Measurements from ENCODE around the gene BLM.
A peak's percentile ranks its signal among the peaks of the same experiment; 100 is the strongest.
"Not testable (repeated sequence)": the region's sequence is repeated elsewhere in the genome, so short reads cannot be mapped to it uniquely, and the experiment has no call there.

BLM gene

GRCh38 chr15:90716976-90717821 lies at the start of gene BLM:
BLM (plus strand) TSS chr15:90717346; CDS start chr15:90747393, 30,047 bp downstream.
- peak; percentile 98 for DNase-seq

- DNase-seq: not testable (repeated sequence)
These were observed 49.3 kb upstream of the BLM start for GRCh38 chr15:90667755-90668345.

- DNase-seq: not testable (repeated sequence)
These were observed 46.5 kb upstream of the BLM start for GRCh38 chr15:90670631-90671030.

- no peak for DNase-seq
These were observed 45.9 kb upstream of the BLM start for GRCh38 chr15:90671216-90671615.

- DNase-seq: not testable (repeated sequence)
These were observed 43.8 kb upstream of the BLM start for GRCh38 chr15:90673357-90673756.

GRCh38 chr15:90674476-90674875 lies 42.7 kb upstream of the BLM start:
- no peak for DNase-seq

GRCh38 chr15:90675464-90675863 lies 41.7 kb upstream of the BLM start:
- no peak for DNase-seq

- DNase-seq: peak; percentile 31
These were observed 39.0 kb upstream of the BLM start for GRCh38 chr15:90677807-90678790.

GRCh38 chr15:90679959-90680358 lies 37.2 kb upstream of the BLM start:
- no peak for DNase-seq

- DNase-seq: peak; percentile 13
These were observed 36.7 kb upstream of the BLM start for GRCh38 chr15:90680371-90680935.

- no peak for DNase-seq
These were observed 36.1 kb upstream of the BLM start for GRCh38 chr15:90681056-90681455.

GRCh38 chr15:90681480-90681879 lies 35.7 kb upstream of the BLM start:
- peak; percentile 33 for DNase-seq

- DNase-seq: no peak
These were observed 33.8 kb upstream of the BLM start for GRCh38 chr15:90683371-90683770.

- DNase-seq: no peak
These were observed 33.3 kb upstream of the BLM start for GRCh38 chr15:90683876-90684275.

- no peak for DNase-seq
These were observed 32.9 kb upstream of the BLM start for GRCh38 chr15:90684281-90684680.

- DNase-seq: peak; percentile 73
These were observed 31.3 kb upstream of the BLM start for GRCh38 chr15:90685591-90686434.

GRCh38 chr15:90686435-90687218 lies 30.5 kb upstream of the BLM start:
- peak; percentile 38 for DNase-seq

- DNase-seq: not testable (repeated sequence)
These were observed 27.7 kb upstream of the BLM start for GRCh38 chr15:90689326-90689961.

GRCh38 chr15:90690585-90690984 lies 26.6 kb upstream of the BLM start:
- DNase-seq: no peak

GRCh38 chr15:90691369-90691768 lies 25.8 kb upstream of the BLM start:
- DNase-seq: no peak

All from inflammatory macrophage treated with lipopolysaccharide for 4 hours (primary cell).